GM18498 (cell line): ENCODE data around the gene ADCY7.

Experiments used
- ATAC-seq: cut with Tn5 transposase; IDR thresholded peaks from one replicate; pipeline ENCODE4 v1.9.1; 2021; ENCODE audit warnings: mild to moderate bottlenecking, moderate library complexity; ENCODE audit not compliant: unreplicated experiment

The ADCY7 gene

DNA sequence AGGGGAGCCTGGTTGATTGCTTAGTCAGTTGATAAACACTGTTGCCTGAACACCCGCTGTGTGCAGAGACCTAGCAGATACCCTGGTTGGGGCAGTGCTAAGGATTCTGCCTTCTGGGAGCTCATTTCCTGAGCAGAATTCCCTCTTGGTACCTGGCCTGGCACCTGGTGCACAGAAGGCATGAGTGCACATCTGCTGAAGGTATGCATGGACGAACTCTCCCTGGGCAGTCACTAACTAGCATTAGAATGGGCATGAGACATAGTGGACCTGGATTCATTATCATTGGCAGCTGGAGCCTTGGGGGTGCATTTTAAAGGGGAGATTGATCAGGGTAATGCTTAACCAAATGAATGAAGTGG lies 13.1 kb downstream of the ADCY7 start:
- ATAC-seq = no peak

- ATAC-seq = no peak
These were observed 14.6 kb downstream of the ADCY7 start for GRCh38 chr16:50280932-50281331.

DNA sequence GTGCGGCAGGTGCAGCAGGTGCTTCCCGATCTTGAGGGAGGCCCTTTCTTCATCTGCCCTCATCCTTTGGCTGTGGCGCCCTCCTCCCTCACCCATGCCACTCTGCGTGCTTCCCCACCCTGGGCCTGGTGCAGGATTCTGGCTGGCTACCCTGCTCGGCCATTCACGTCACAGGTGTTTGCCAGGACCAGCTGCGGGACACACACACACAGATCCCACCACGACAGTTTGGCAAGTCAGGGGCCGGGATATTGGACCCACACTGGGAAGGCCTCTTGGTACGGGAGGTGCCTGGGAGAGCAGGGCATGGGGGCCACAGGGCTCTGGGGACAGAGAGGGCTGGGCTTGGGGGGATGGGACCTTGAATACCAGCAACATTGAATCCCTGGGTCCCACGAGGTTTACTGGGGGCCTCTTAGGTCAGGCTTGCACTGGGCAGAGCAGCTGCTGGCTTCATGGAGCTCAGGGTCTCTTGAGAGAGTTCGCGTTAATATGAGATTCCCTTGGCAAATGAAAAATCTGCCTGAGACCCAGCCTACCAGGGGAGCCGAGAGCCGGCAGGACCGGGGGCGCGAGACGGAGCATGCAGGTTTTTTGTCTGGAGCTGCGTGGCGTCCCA lies 15.1 kb downstream of the ADCY7 start:
- no peak for ATAC-seq

DNA sequence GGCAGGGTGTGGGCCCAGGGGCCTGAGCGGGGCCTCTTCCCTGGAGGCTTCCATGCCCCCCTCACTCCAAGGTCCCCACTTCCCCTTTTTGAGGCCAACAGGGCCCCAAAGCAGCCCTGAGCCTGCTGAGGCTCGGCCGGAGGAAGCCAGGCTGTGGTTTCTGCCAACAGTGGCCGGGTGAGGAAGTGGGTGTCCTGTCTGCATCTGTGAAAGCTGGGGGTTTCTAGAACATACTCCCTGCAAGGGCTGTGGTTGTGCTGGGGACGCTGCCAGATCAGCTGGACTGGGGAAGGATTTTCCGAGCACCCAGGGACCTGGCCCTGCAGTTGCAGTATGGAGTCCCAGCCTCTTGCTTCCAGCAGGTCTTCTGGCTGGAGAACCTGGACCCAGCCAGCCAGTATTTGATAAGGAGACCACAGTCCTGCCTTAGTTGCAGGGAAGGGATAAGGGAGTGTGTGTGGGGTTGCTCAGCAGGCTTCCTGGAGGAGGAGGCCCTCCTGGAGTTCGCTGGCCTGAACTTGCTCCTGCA lies 15.7 kb downstream of the ADCY7 start:
- peak; percentile 90 for ATAC-seq

GRCh38 chr16:50282955-50283631 lies 16.7 kb downstream of the ADCY7 start:
- ATAC-seq = no peak

DNA sequence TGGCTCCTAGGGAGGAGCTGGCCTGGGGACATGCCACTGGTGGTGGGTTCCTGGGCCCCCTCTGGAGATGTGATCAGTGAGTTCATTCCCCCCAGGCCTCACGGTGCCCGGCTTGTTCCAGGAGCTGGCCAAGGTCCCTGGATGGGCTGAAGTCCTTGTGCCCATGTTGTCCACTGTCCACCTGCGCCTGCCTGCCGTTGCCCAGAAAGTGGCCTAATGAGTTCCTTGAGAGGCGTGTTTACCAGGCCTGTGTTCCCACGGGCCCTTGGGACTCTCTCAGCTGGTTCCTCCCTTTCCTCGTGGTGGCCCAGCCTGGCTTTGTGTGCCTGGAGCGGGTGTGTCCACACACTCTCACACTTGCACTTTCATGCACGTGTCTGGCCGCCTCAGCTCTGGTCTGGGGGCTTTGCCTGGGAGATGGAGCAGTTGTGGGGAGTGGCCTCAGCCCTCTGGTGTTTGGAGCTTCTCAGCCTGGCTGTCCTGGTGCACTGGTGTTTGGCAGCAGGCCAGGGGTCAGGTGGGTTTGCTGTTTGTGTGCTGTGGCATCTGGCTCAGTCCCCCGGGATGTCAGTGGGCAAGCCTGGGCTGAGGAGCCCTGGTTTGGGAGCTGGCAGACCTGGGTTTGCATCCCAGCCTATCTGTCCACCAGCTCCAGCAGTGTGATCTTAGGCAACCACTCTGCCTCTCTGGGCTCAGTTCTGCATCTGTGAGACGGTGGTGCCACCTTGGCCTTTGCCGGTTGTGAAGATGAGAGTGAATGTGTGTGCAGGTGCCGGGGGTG lies 18.0 kb downstream of the ADCY7 start:
- no peak for ATAC-seq

GRCh38 chr16:50285406-50286003 lies 19.2 kb downstream of the ADCY7 start:
- ATAC-seq = no peak

- no peak for ATAC-seq
These were observed 20.3 kb downstream of the ADCY7 start for GRCh38 chr16:50286681-50287080.

GRCh38 chr16:50288026-50288425 lies 21.7 kb downstream of the ADCY7 start:
- no peak for ATAC-seq

- no peak for ATAC-seq
These were observed 22.6 kb downstream of the ADCY7 start for GRCh38 chr16:50288920-50289319.

DNA sequence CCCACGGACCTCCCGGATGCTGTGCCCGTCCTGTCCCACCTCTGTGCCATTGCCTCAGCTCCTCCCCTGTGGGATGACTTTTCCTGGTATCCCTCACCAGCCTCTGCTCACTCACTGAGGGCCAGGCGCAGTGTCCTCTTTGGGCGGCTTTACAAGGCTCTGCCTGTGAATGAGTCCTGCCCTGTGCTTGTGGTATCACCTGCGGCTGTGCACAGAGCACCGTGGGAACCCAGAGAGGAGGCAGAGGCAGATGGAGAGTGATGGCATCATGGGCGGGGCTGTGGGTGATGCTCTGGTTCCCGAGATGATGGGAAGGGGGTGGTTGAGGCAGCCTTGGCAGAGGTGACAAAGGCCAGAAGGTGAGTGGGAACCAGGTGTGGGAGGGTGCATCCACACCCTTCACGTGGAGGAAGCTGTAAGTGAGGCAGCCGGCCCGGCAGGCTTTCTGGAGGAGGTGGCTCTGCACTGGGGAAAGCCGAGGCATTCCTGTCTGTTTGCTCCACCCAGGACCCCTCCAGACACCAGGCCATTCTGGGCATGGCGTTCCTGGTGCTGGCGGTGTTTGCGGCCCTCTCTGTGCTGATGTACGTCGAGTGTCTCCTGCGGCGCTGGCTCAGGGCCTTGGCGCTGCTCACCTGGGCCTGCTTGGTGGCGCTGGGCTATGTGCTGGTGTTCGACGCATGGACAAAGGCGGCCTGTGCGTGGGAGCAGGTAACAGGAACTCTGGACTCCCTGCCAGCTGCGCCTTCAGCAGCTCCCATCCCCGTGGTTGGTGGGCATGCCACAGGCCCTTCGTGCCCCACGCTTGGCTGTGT lies 23.8 kb downstream of the ADCY7 start:
- no peak for ATAC-seq

DNA sequence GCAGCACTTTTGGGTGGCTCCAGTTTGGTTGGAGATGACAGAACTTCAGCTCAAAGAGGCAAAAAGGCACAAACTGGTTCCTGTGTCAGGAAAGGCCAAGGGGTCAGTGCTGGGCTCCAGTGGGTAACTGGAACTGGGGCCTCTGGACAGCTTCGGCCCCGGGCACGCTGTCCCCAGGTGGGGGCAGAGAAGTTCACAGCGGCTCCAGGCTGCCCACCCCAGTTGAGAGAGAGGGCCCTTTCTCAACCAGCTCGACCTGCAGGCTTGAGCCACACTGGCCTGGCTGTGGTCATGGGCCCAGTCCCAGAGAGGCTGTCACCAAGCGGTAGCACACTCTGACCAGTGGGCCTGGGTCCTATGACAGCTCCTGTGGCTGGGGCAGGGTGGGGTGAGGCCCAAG lies 24.5 kb downstream of the ADCY7 start:
- ATAC-seq = no peak

DNA sequence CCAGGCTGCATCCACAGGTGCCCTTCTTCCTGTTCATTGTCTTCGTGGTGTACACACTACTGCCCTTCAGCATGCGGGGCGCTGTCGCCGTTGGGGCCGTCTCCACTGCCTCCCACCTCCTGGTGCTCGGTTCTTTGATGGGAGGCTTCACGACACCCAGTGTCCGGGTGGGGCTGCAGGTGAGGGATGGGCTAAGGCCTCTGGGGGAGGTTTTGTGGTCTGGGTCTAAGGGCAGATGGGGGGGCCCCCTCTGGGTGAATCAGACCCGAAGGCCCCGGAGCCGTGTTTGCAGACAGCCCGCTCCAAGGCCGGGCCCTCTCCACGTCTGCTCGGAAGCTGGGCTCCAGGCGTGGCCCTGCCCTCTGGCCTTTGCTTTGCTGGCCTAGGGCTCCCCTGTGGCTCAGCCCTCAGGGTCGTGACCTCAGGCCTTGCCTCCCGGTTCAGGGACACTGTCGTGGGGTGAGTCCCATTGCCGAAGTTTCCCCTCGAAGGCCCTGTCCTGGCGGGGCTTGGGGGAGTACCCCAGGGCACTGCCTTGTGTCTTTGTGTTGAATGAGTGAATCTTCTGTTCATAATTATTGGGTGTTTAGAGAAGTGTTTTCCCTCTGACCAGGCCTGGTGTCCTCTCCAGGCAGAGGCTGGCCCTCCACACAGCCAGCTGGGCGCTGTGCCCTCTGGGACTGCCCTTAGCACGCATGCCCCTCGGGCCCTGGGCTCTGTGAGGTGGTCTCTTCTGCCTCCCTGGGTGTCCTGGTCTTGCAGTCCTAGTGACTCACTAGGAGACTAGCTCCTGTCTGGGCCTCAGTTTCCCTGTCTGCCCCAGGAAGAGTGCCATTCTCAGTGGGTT lies 25.6 kb downstream of the ADCY7 start:
- no peak for ATAC-seq

- ATAC-seq = no peak
These were observed 26.2 kb downstream of the ADCY7 start for GRCh38 chr16:50292566-50292948.

GRCh38 chr16:50293041-50293783 lies 26.9 kb downstream of the ADCY7 start:
- no peak for ATAC-seq

DNA sequence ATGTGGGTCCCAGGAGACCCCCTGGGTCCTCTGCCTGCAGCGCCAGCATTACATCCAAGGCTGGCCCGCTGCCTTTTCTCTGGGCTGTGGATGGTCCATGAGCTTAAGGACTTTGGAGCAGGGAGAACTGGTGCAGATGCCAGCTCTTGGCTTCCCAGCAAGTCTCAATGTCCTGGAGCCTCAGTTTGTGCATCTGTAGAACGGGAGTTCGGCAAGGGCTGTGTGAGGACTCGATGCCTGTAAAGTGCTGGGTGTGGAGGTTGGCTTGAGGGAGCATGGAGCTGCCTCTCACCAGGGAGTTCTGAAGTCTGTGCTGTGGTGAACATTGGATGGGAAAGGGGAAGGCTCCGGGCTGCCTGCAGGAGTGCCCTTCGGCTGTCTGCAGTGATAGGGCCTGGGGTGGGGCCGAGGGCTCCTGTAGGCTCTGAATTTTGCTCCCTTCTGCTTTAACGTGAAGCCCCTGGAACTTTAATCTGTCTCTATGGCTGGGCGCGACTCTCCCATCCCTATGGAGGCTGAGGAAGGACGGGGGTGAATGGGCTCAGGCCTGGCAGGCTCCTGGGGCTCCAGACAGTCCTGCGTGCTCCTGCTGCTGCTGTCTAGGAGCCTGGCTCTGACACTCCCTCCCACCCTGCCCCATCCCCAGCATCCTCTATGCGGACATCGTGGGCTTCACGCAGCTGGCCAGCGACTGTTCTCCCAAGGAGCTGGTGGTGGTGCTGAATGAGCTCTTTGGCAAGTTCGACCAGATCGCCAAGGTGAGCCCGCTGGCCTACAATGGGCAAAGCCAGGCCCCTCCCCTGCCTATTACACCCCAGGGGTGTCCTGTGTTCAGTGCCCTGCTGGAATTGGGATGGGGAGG lies 27.9 kb downstream of the ADCY7 start:
- ATAC-seq = no peak

DNA sequence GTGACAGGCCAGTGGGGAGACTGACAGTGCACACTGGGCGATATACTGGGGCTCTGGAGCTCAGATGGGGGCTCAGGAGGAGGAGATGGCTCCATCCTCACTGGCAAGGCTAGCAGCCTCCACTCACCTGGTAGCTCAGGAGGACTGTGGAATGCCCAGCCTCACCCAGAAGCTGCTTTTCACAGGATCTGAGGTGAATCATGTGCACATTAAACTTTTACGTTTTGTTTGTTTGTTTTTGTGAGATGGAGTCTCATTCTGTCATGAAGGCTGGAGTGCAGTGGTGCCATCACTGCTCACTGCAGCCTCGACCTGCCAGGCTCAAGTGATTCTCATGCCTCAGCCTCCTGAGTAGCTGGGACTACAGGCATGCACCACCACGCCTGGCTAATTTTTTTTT lies 28.6 kb downstream of the ADCY7 start:
- ATAC-seq = no peak

GRCh38 chr16:50295541-50296132 lies 29.3 kb downstream of the ADCY7 start:
- no peak for ATAC-seq
